HCT116 (cell line): ENCODE data around the gene GRB10. TPM values are rescaled to one million over a fixed set of nuclear protein-coding genes. Genes with fewer than 3 reads are reported as not detected.

Experiments
- ATAC-seq: fragments of 200-7000 bp; cut with Tn5 transposase; 2 replicates; pipeline ENCODE4 v1.9.1; 2020; ENCODE audit warnings: mild to moderate bottlenecking, moderate library complexity
- BruUV-seq: library from RNA; stranded (reverse); fragments of 400-500 nt; replicated peaks from 2 replicates; lab custom pipeline; 2021; lab: Mats Ljungman, UMichigan
- CTCF ChIA-PET: fragments of 300-600 bp; sonication (Branson Sonifier 250); formaldehyde crosslinking; loops from one replicate; lab custom pipeline; 2021; ENCODE audit warnings: antibody characterized with exemption; lab: Charles Lee
- POLR2A ChIA-PET: fragments of 300-600, 350-600 bp; sonication (Branson Sonifier 250); formaldehyde crosslinking; loops from one replicate; lab custom pipeline; 2021; ENCODE audit warnings: antibody characterized with exemption; lab: Charles Lee
- RAD21 ChIA-PET, 2 experiments: fragments of 300-600 bp; sonication (Branson Sonifier 250); formaldehyde crosslinking; loops; one replicate each; lab custom pipeline; 2023; ENCODE audit warnings: low total read pairs in 2 of 2; ENCODE audit not compliant: uncharacterized antibody in 2 of 2, unreplicated experiment in 2 of 2, low non-redundant PET in 1 of 2; lab: Charles Lee
- DNase-seq: peaks from one replicate; pipeline ENCODE4 v3.0.0-alpha.2; 2010; ENCODE audit warnings: low read depth, low spot score
- H2AFZ ChIP-seq: fragments of 200-600 bp; shearing (Covaris generic), sonication (generic); 2 replicates; pipeline ENCODE4 v1.6.1; 2017; ENCODE audit warnings: low read depth, mixed run types, mixed read lengths, antibody characterized with exemption, low read length; ENCODE audit not compliant: poor library complexity, severe bottlenecking
- H3K27ac ChIP-seq: 2 replicates; pipeline ENCODE4 v1.5.1; 2012; ENCODE audit warnings: low read depth, low read length
- H3K27me3 ChIP-seq: fragments of 200-600 bp; sonication (generic); 2 replicates; pipeline ENCODE4 v1.6.1; 2016; ENCODE audit warnings: mixed run types, low read length, mixed read lengths; ENCODE audit not compliant: insufficient read depth
- H3K36me3 ChIP-seq, 2 experiments: fragments of 200-500 bp in 1 of 2; fragments of 200-600 bp in 1 of 2; sonication (Bioruptor generic) in 1 of 2; sonication (generic) in 1 of 2; 2 replicates each; pipeline versions ENCODE4 v1.5.1 to v1.6.1; 2014 to 2016; ENCODE audit warnings: low read length in 2 of 2, inconsistent platforms in 1 of 2, mixed read lengths in 1 of 2, mixed run types in 1 of 2; ENCODE audit not compliant: insufficient read depth in 2 of 2, control insufficient read depth in 1 of 2
- H3K4me1 ChIP-seq, 2 experiments: fragments of 200-600 bp in 1 of 2; sonication (generic) in 1 of 2; 2 replicates each; pipeline versions ENCODE4 v1.5.1 to v1.6.1; 2012 to 2017; ENCODE audit warnings: low read length in 2 of 2, inconsistent platforms in 1 of 2, mild to moderate bottlenecking in 1 of 2, mixed read lengths in 1 of 2, mixed run types in 1 of 2, moderate library complexity in 1 of 2; ENCODE audit not compliant: insufficient read depth in 2 of 2, control insufficient read depth in 1 of 2
- H3K4me2 ChIP-seq: fragments of 200-600 bp; sonication (generic); 2 replicates; pipeline ENCODE4 v1.6.1; 2017; ENCODE audit warnings: mixed run types, low read length, mixed read lengths
- H3K4me3 ChIP-seq, 2 experiments: fragments of 200-600 bp in 1 of 2; sonication (generic) in 1 of 2; replicated peaks in 1 of 2; 2 replicates each; pipeline ENCODE4 v1.5.1; 2011 to 2016; ENCODE audit warnings: low read length in 2 of 2, control low read depth in 1 of 2, low read depth in 1 of 2, mild to moderate bottlenecking in 1 of 2, mixed read lengths in 1 of 2, mixed run types in 1 of 2
- H3K79me2 ChIP-seq: fragments of 200-600 bp; sonication (generic); 2 replicates; pipeline ENCODE4 v1.6.1; 2017; ENCODE audit warnings: mild to moderate bottlenecking, mixed run types, low read length, moderate library complexity, mixed read lengths; ENCODE audit not compliant: insufficient read depth
- H3K9ac ChIP-seq: fragments of 200-600 bp; sonication (generic); 2 replicates; pipeline ENCODE4 v1.6.1; 2016; ENCODE audit warnings: low read length, mixed read lengths
- H3K9me2 ChIP-seq: fragments of 200-600 bp; sonication (generic), shearing (Covaris generic); 2 replicates; pipeline ENCODE4 v1.6.1; 2017; ENCODE audit warnings: mixed run types, mild to moderate bottlenecking, moderate library complexity; ENCODE audit not compliant: insufficient read depth
- H3K9me3 ChIP-seq, 2 experiments: fragments of 200-500 bp in 1 of 2; fragments of 200-600 bp in 1 of 2; sonication (Bioruptor generic) in 1 of 2; sonication (generic) in 1 of 2; 2 replicates each; pipeline ENCODE4 v1.6.1; 2014 to 2017; ENCODE audit warnings: low read length in 2 of 2, mixed read lengths in 2 of 2, inconsistent platforms in 1 of 2, low read depth in 1 of 2, mild to moderate bottlenecking in 1 of 2, mixed run types in 1 of 2, moderate library complexity in 1 of 2; ENCODE audit not compliant: control insufficient read depth in 1 of 2, insufficient read depth in 1 of 2
- H4K20me1 ChIP-seq: fragments of 200-600 bp; sonication (generic), shearing (Covaris generic); 2 replicates; pipeline ENCODE4 v1.6.1; 2017; ENCODE audit warnings: mixed run types, mild to moderate bottlenecking, moderate library complexity; ENCODE audit not compliant: insufficient read depth
- CEBPB ChIP-seq: IDR thresholded peaks from 2 replicates; pipeline ENCODE4 v1.6.1; 2012; ENCODE audit warnings: low read depth
- EGR1 ChIP-seq: IDR thresholded peaks from 2 replicates; pipeline ENCODE4 v1.6.1; 2012; ENCODE audit warnings: low read depth
- EZH2 ChIP-seq: fragments of 200-600 bp; sonication (generic); IDR thresholded peaks from 2 replicates; pipeline ENCODE4 v1.6.1; 2017; ENCODE audit warnings: antibody characterized with exemption, mixed run types
- EZH2phosphoT487 ChIP-seq: fragments of 200-600 bp; IDR thresholded peaks from 2 replicates; pipeline ENCODE4 v1.6.1; 2018; ENCODE audit warnings: antibody characterized with exemption, borderline replicate concordance
- FOSL1 ChIP-seq: IDR thresholded peaks from 2 replicates; pipeline ENCODE4 v1.6.1; 2012; ENCODE audit warnings: low read depth
- JUND ChIP-seq: IDR thresholded peaks from 2 replicates; pipeline ENCODE4 v1.6.1; 2012
- MAX ChIP-seq: IDR thresholded peaks from 2 replicates; pipeline ENCODE4 v1.6.1; 2012
- POLR2AphosphoS5 ChIP-seq: IDR thresholded peaks from 2 replicates; pipeline ENCODE4 v1.6.1; 2011; ENCODE audit warnings: mild to moderate bottlenecking, low read depth, low read length, moderate library complexity
- RAD21 ChIP-seq: IDR thresholded peaks from 2 replicates; pipeline ENCODE4 v1.6.1; 2012; ENCODE audit warnings: low read depth, mild to moderate bottlenecking
- REST ChIP-seq: IDR thresholded peaks from 2 replicates; pipeline ENCODE4 v1.6.1; 2012; ENCODE audit warnings: low read depth
- SIN3A ChIP-seq: IDR thresholded peaks from 2 replicates; pipeline ENCODE4 v1.6.1; 2012; ENCODE audit warnings: low read depth
- TCF7L2 ChIP-seq: IDR thresholded peaks from 2 replicates; pipeline ENCODE4 v1.7.0; 2011; ENCODE audit warnings: borderline replicate concordance, inconsistent platforms; ENCODE audit not compliant: insufficient read depth, insufficient read length; ENCODE audit errors: extremely low read depth
- YY1 ChIP-seq: IDR thresholded peaks from 2 replicates; pipeline ENCODE4 v1.6.1; 2011; ENCODE audit warnings: low read length, low read depth, moderate library complexity, mild to moderate bottlenecking; ENCODE audit not compliant: insufficient replicate concordance; ENCODE audit errors: extremely low read depth
- ZNF274 ChIP-seq: fragments of 200-500 bp; sonication (Bioruptor generic); IDR thresholded peaks from 2 replicates; pipeline ENCODE4 v1.6.1; 2014; ENCODE audit warnings: mild to moderate bottlenecking, low read depth, low read length, inconsistent platforms
- intact Hi-C: fragments of 100-400 bp; cut with micrococcal nuclease; formaldehyde crosslinking; loops from 2 replicates; pipeline ENCODE4 v1.10.0; 2022
- total RNA-seq: library from RNA; stranded (reverse); gene quantifications from one replicate; pipeline ENCODE4 v1.2.1, GENCODE V29; 2021; ENCODE audit not compliant: unreplicated experiment
- TF ChIP-seq, protein P1 (sequence below), 3 experiments: fragments of 200-600 bp in 1 of 3; sonication (generic) in 1 of 3; IDR thresholded peaks in 2 of 3; conservative IDR thresholded peaks in 1 of 3; 2 replicates each; pipeline ENCODE4 v1.5.1; 2012 to 2017; ENCODE audit warnings: low read depth in 2 of 3, low read length in 2 of 3, antibody characterized with exemption in 1 of 3, borderline replicate concordance in 1 of 3, control low read depth in 1 of 3, mild to moderate bottlenecking in 1 of 3, mixed read lengths in 1 of 3, mixed run types in 1 of 3, moderate library complexity in 1 of 3; ENCODE audit not compliant: insufficient read depth in 1 of 3

The GRB10 gene
- total RNA-seq, 1 experiment from 2014 or later = 37.3 TPM

DNA sequence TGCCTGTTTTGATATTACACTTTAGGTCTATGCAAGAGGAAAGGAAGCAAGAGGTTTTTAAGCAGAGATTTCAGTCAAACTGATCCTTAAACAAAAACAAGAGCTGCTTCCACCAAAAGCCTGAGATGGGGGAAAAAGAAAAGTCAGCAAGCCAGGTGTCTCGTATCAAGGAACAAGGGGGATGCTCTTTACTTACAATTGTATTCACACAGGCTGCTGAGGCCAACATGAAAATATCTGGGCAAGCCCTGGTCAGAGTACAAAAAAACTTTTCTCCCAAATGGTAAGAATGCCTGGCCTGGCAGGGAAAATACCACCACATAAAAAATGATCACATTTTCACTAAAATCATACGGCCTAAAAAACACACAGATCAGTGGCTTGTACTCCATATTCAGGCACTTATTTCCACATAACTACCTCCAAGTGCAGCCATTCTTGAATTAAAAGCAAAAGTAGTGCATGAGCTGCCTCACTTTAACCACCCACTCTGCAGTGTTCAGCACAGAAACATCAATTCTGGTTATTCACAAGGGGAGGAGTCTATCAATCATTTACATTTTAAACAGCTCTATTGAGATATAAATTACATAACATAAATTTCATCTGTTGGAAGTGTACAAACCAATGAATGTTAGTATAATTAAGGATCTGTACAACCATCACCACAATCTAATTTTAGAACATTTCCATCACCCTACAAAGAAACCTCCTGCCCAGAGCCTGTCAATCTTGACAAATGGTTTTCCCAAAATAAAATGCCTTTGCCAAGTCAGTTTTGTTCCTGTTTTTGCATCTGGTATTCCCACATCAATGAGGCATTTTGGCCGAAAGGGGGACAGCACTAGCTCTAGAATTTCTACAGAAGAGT, 70.2 kb downstream of the GRB10 start (continued):
- TF ChIP-seq REST = no peak
- TF ChIP-seq CEBPB = no peak
- no peak for TF ChIP-seq ZNF274
- no peak for TF ChIP-seq EGR1
- no peak for TF ChIP-seq YY1
- TF ChIP-seq TCF7L2 = no peak
- TF ChIP-seq, all 23 proteins: peak for 0

- no peaks in the 10 kb centered on the region for H3K27me3 ChIP-seq
- RAD21 ChIA-PET = no interaction called here
- intact Hi-C loops = no loop called here
- no peak overlapping the region for H3K27ac ChIP-seq
- H3K4me3 ChIP-seq = no peak overlapping the region
- H3K4me2 ChIP-seq = no peak overlapping the region
- POLR2A ChIA-PET = no interaction called here
- BruUV-seq = no TSS peak
- H2AFZ ChIP-seq = no peak overlapping the region
- CTCF ChIA-PET = no interaction called here
- DNase-seq (no peak), ATAC-seq (no peak)
- peaks cover 1 to 11% of the 10 kb centered on the region in 2 experiments for H3K4me1 ChIP-seq
- no peaks in the 10 kb centered on the region for H3K79me2 ChIP-seq
- no peaks in the 10 kb centered on the region for H4K20me1 ChIP-seq
- H3K9ac ChIP-seq = no peak overlapping the region
- no peaks in the 10 kb centered on the region for H3K9me3 ChIP-seq
- no peaks in the 10 kb centered on the region for H3K9me2 ChIP-seq
- H3K36me3 ChIP-seq = no peaks in the 10 kb centered on the region
- no peak for TF ChIP-seq CEBPB
- no peak for TF ChIP-seq ZNF274
- TF ChIP-seq, protein P1, sequence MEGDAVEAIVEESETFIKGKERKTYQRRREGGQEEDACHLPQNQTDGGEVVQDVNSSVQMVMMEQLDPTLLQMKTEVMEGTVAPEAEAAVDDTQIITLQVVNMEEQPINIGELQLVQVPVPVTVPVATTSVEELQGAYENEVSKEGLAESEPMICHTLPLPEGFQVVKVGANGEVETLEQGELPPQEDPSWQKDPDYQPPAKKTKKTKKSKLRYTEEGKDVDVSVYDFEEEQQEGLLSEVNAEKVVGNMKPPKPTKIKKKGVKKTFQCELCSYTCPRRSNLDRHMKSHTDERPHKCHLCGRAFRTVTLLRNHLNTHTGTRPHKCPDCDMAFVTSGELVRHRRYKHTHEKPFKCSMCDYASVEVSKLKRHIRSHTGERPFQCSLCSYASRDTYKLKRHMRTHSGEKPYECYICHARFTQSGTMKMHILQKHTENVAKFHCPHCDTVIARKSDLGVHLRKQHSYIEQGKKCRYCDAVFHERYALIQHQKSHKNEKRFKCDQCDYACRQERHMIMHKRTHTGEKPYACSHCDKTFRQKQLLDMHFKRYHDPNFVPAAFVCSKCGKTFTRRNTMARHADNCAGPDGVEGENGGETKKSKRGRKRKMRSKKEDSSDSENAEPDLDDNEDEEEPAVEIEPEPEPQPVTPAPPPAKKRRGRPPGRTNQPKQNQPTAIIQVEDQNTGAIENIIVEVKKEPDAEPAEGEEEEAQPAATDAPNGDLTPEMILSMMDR (IDR thresholded peaks at IDR 0.05 in 2 of 3, conservative IDR thresholded peaks at IDR 0.05 in 1 of 3; ENCODE audit: borderline replicate concordance in 1 of 3, insufficient read depth in 1 of 3, low read depth in 2 of 3, low read length in 2 of 3) = no peak
- no peak for TF ChIP-seq JUND
- TF ChIP-seq MAX = no peak
- no peak for TF ChIP-seq FOSL1
- no peak for TF ChIP-seq EGR1
- TF ChIP-seq SIN3A = no peak
- TF ChIP-seq YY1 = no peak
- no peak for TF ChIP-seq RAD21
- TF ChIP-seq EZH2phosphoT487 = no peak
- no peak for TF ChIP-seq POLR2AphosphoS5
- no peak for TF ChIP-seq EZH2
Measured at GRCh38 chr7:50711271-50712175, 71.2 kb downstream of the GRB10 start.
